NCI-H1417 (cell line): ENCODE results near the gene DPYD.

Source experiments
- DNase-seq, 3 experiments: peaks; one replicate each; lab custom pipeline; 2025; lab: John Stamatoyannopoulos, UW

Gene DPYD

GRCh38 chr1:97091679-97092078 is 829.2 kb downstream of the DPYD start:
- DNase-seq = no peak

GRCh38 chr1:97091263-97091662 is 829.6 kb downstream of the DPYD start:
- no peak for DNase-seq

GRCh38 chr1:97090725-97091124 is 830.1 kb downstream of the DPYD start:
- DNase-seq = no peak

- no peak for DNase-seq
Observed at GRCh38 chr1:97089173-97089572, 831.7 kb downstream of the DPYD start.

- DNase-seq = no peak
Observed at GRCh38 chr1:97088391-97088790, 832.4 kb downstream of the DPYD start.

- no peak for DNase-seq
Observed at GRCh38 chr1:97084546-97084945, 836.3 kb downstream of the DPYD start.

- peak in 2 of 3 experiments; percentile 14 to 67 for DNase-seq
Observed at GRCh38 chr1:97082160-97082848, 838.5 kb downstream of the DPYD start.

GRCh38 chr1:97078872-97079271 is 842.0 kb downstream of the DPYD start:
- DNase-seq = peak in 1 of 3 experiments; percentile 4

- DNase-seq = no peak
Observed at GRCh38 chr1:97077221-97077620, 843.6 kb downstream of the DPYD start.

- DNase-seq = no peak
Observed at GRCh38 chr1:97074771-97075170, 846.1 kb downstream of the DPYD start.

GRCh38 chr1:97073936-97074335 is 846.9 kb downstream of the DPYD start:
- no peak for DNase-seq

- DNase-seq = no peak
Observed at GRCh38 chr1:97073169-97073568, 847.7 kb downstream of the DPYD start.

- no peak for DNase-seq
Observed at GRCh38 chr1:97071173-97071572, 849.7 kb downstream of the DPYD start.

- DNase-seq = no peak
Observed at GRCh38 chr1:97070376-97070775, 850.5 kb downstream of the DPYD start.

- DNase-seq = no peak
Observed at GRCh38 chr1:97069312-97069711, 851.5 kb downstream of the DPYD start.

GRCh38 chr1:97066860-97067259 is 854.0 kb downstream of the DPYD start:
- no peak for DNase-seq

- no peak for DNase-seq
Observed at GRCh38 chr1:97063532-97063931, 857.3 kb downstream of the DPYD start.

- no peak for DNase-seq
Observed at GRCh38 chr1:97061604-97062003, 859.2 kb downstream of the DPYD start.

GRCh38 chr1:97056386-97056785 is 864.4 kb downstream of the DPYD start:
- DNase-seq = no peak

GRCh38 chr1:97053268-97053667 is 867.6 kb downstream of the DPYD start:
- DNase-seq = peak in 1 of 3 experiments; percentile 4

GRCh38 chr1:97051823-97052222 is 869.0 kb downstream of the DPYD start:
- DNase-seq = no peak

GRCh38 chr1:97050506-97050905 is 870.3 kb downstream of the DPYD start:
- DNase-seq = peak in 2 of 3 experiments; percentile 2 to 46

- DNase-seq = no peak
Observed at GRCh38 chr1:97047421-97047793, 873.4 kb downstream of the DPYD start.

GRCh38 chr1:97046765-97047420 is 873.9 kb downstream of the DPYD start:
- no peak for DNase-seq
